ENCODE data around the gene FXYD2. TPM values are rescaled to one million over a fixed set of nuclear protein-coding genes. Genes with fewer than 3 reads are reported as not detected.

FXYD2 gene
- total RNA-seq, 4 donors from 2014 or later = 0.19 to 0.95 TPM; not detected in 2

GRCh38 chr11:117809236-117810055 is 15.1 kb downstream of the FXYD2 start:
- Histone ChIP-seq H3K4me1 (peaks cover 0 to 31% (median under 1%) of the 10 kb centered on the region in 3 donors), H3K27ac (peak overlapping the region; percentile 14 to 71 (median 38)), H3K27me3 (peaks cover 0 to 31% (median 0%) of the 10 kb centered on the region in 4 donors), H3K4me3 (peak overlapping the region in 1 of 4 donors; percentile 12), H3K36me3 (no peaks in the 10 kb centered on the region), H3K9me3 (no peaks in the 10 kb centered on the region)
- DNase-seq = no peak
- TF ChIP-seq, protein P1, sequence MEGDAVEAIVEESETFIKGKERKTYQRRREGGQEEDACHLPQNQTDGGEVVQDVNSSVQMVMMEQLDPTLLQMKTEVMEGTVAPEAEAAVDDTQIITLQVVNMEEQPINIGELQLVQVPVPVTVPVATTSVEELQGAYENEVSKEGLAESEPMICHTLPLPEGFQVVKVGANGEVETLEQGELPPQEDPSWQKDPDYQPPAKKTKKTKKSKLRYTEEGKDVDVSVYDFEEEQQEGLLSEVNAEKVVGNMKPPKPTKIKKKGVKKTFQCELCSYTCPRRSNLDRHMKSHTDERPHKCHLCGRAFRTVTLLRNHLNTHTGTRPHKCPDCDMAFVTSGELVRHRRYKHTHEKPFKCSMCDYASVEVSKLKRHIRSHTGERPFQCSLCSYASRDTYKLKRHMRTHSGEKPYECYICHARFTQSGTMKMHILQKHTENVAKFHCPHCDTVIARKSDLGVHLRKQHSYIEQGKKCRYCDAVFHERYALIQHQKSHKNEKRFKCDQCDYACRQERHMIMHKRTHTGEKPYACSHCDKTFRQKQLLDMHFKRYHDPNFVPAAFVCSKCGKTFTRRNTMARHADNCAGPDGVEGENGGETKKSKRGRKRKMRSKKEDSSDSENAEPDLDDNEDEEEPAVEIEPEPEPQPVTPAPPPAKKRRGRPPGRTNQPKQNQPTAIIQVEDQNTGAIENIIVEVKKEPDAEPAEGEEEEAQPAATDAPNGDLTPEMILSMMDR (IDR thresholded peaks at IDR 0.05) = peak; percentile 24 to 44 (median 34)
- no peak for TF ChIP-seq POLR2A (IDR thresholded peaks at IDR 0.05)
- 31 to 81% methylated on average over 7 to 12 of the region's 22 CpGs for WGBS, 2 donors
- intact Hi-C loops (cut with DNase I) = loop anchor here (10.0 kb wide), 1 partner anchor 385 kb away; no protein-coding TSS in a partner anchor

DNA sequence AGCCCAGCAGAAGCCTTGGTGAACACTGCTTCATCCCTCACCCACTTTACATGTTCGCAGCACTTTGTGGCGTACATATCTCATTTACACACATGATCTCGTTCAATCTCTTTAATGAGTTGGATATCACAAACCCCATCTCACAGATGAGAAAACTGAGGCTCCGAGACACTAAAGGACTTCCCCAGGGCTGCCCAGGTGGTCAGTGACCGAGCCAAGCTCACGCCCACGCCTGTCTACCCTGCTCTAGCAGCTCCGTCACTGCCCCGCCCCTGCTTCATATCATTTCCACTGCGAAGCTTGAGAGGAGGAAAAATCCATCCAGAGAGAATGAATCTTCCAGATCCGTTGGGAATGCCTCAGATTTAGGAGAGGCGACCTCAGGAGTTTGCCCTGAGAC is 15.8 kb downstream of the FXYD2 start:
- H3K9me3 ChIP-seq = no peaks in the 10 kb centered on the region
- H3K4me3 ChIP-seq = peak overlapping the region in 1 of 4 donors; percentile 12
- peaks cover 0 to 27% (median 0%) of the 10 kb centered on the region in 3 donors for H3K4me1 ChIP-seq
- DNase-seq = no peak
- no peaks in the 10 kb centered on the region for H3K36me3 ChIP-seq
- WGBS, 2 donors = 54 to 67% methylated on average over 8 to 10 of the region's 12 CpGs
- peak overlapping the region in 3 of 4 donors; percentile 14 to 71 (median 47) for H3K27ac ChIP-seq
- TF ChIP-seq POLR2A (IDR thresholded peaks at IDR 0.05) = no peak
- TF ChIP-seq, protein P1 (IDR thresholded peaks at IDR 0.05) = no peak
- intact Hi-C loops (cut with DNase I) = no loop called here
- peaks cover 0 to 31% (median 0%) of the 10 kb centered on the region in 4 donors for H3K27me3 ChIP-seq

- Histone ChIP-seq H3K4me1 (peaks cover 0 to 27% (median 0%) of the 10 kb centered on the region in 3 donors), H3K27me3 (peaks cover 0 to 31% (median 0%) of the 10 kb centered on the region in 4 donors), H3K4me3 (no peak overlapping the region), H3K9me3 (no peaks in the 10 kb centered on the region), H3K27ac (no peak overlapping the region), H3K36me3 (no peaks in the 10 kb centered on the region)
- peak; percentile 42 for DNase-seq
- whole genome bisulfite sequencing, 2 donors = 40 to 47% methylated on average over 13 to 22 of the region's 22 CpGs
- intact Hi-C loops (cut with DNase I) = no loop called here
- TF ChIP-seq, protein P1 (IDR thresholded peaks at IDR 0.05) = peak; percentile 85 to 93 (median 91)
- TF ChIP-seq POLR2A (IDR thresholded peaks at IDR 0.05) = no peak
These were observed 16.8 kb downstream of the FXYD2 start for GRCh38 chr11:117807482-117808327.

GRCh38 chr11:117806846-117807245 is 17.7 kb downstream of the FXYD2 start:
- TF ChIP-seq, protein P1 (IDR thresholded peaks at IDR 0.05) = no peak
- TF ChIP-seq POLR2A (IDR thresholded peaks at IDR 0.05) = no peak
- peaks cover 0 to 27% (median 0%) of the 10 kb centered on the region in 3 donors for H3K4me1 ChIP-seq
- WGBS, 2 donors = 59 to 100% methylated on average over 3 to 5 of the region's 5 CpGs
- intact Hi-C loops (cut with DNase I) = no loop called here
- no peaks in the 10 kb centered on the region for H3K9me3 ChIP-seq
- peaks cover 0 to 31% (median 0%) of the 10 kb centered on the region in 4 donors for H3K27me3 ChIP-seq
- no peak overlapping the region for H3K27ac ChIP-seq
- no peak overlapping the region for H3K4me3 ChIP-seq
- no peak for DNase-seq
- no peaks in the 10 kb centered on the region for H3K36me3 ChIP-seq
